ENCODE data around the gene FOXN3. TPM values are rescaled to one million over a fixed set of nuclear protein-coding genes. Genes with fewer than 3 reads are reported as not detected.

FOXN3 gene
- total RNA-seq, 6 experiments from 2014 or later = 31.9 to 43.4 (median 37.9) TPM

DNA sequence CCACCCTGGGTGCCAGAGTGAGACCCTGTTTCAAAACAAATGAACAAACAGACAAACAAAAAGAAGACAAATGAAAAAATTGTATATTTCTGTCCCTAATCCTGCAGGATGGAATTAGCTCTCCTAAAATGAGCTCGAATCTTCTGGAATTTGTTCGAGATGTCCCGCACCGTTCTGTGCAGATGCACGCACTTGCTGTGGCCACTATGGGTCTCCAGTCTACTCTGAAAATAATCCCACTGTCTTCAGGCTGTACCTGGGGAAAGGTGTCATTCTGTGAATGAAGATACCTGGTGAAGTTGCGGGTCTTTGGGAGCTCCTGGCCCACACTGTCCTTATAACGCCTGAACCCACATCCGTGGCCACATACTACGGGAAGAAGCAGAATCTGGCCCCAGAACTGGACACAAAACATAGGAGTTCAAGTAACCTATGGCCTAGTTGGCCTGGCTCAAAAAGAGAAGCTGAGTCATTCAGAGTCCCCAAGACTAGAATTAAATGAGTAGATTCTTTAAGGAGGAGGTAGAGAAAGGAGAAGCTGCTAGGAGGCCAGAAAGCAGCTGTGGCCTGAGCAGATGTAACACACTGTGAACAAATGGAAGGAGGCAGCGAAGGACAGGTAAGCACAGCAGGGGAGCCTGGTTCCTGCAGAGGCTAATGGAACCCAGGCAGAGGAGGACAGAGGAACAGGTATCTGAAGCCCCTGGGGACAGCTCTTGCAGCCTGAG is 108.6 kb downstream of the FOXN3 start:
- Mint-ChIP-seq H3K27ac (peak overlapping the region; percentile 46), H3K9me3 (no peaks in the 10 kb centered on the region), H3K36me3 (ENCODE audit: low read depth) (no peaks in the 10 kb centered on the region), H3K4me1 (ENCODE audit: low read depth) (peaks cover 48% of the 10 kb centered on the region), H3K27me3 (ENCODE audit: insufficient read depth) (peaks cover 1% of the 10 kb centered on the region; the same call in 1 of the 2 replicates), H3K4me3 (no peak overlapping the region; the same call in 1 of the 2 replicates)
- DNase-seq = peak; percentile 11
- TF ChIP-seq, protein P1, sequence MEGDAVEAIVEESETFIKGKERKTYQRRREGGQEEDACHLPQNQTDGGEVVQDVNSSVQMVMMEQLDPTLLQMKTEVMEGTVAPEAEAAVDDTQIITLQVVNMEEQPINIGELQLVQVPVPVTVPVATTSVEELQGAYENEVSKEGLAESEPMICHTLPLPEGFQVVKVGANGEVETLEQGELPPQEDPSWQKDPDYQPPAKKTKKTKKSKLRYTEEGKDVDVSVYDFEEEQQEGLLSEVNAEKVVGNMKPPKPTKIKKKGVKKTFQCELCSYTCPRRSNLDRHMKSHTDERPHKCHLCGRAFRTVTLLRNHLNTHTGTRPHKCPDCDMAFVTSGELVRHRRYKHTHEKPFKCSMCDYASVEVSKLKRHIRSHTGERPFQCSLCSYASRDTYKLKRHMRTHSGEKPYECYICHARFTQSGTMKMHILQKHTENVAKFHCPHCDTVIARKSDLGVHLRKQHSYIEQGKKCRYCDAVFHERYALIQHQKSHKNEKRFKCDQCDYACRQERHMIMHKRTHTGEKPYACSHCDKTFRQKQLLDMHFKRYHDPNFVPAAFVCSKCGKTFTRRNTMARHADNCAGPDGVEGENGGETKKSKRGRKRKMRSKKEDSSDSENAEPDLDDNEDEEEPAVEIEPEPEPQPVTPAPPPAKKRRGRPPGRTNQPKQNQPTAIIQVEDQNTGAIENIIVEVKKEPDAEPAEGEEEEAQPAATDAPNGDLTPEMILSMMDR (IDR thresholded peaks at IDR 0.05) = no peak

DNA sequence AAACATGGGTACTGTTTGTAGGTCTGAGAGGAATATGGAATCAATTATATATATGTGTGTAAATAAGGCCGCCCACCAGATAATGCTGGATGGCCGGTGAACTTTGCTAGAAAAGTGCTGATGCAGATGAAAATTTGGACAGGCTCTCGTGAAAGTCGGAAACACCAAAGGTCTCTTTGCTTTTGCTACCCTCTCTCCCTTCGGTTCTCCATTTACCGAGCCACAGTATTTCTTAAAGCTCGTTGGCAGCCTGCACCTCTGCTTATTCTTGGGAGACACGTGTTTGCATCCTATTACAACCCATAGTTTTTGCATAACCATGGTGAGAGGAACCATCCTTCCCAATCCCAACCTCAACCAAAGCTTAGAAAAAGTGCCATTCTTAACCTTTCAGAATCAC is 109.6 kb downstream of the FOXN3 start:
- Mint-ChIP-seq H3K36me3 (ENCODE audit: low read depth) (peaks cover 7% of the 10 kb centered on the region; the same call in 1 of the 2 replicates), H3K27me3 (ENCODE audit: insufficient read depth) (peaks cover 1% of the 10 kb centered on the region), H3K27ac (no peak overlapping the region; the same call in 1 of the 2 replicates), H3K4me3 (no peak overlapping the region), H3K4me1 (ENCODE audit: low read depth) (peaks cover 58% of the 10 kb centered on the region), H3K9me3 (no peaks in the 10 kb centered on the region)
- TF ChIP-seq, protein P1 (IDR thresholded peaks at IDR 0.05) = no peak
- DNase-seq = no peak

DNA sequence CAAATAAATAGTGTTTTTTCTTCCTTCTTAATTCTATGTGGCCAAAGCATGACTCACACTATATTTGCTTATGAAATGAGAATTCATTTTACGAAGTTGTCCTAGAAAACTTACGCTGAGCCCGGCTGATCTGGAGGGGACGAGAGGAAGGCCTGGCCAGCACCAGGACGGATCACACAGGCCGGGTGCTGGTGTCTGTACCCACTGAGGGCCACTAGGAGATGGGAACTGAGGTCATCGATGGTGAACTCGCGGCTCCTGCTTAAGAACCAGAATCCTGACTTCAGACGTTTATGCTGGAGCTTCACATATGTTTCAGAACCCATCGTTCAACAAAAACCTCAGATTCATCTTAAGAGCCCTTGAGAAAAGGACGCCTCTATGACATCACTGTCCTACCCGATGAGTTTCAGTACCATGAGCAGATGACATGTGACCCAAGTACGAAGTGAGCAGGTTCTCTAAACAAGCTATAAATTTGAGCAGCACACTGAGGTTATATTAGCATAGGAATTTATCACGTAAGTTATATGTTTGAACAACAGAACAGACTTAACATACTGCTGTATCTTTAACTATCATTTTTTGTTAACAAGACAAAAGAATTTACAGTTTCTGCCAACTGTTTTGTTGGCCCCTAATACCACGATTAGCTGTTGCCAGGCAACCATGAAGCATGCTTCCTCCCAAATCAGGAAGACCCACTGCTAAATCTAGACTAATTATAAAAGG is 111.9 kb downstream of the FOXN3 start:
- DNase-seq = peak; percentile 43
- peaks cover 11% of the 10 kb centered on the region for H3K36me3 Mint-ChIP-seq (ENCODE audit: low read depth)
- H3K27ac Mint-ChIP-seq = peak overlapping the region; percentile 99
- TF ChIP-seq, protein P1 (IDR thresholded peaks at IDR 0.05) = peak; percentile 23; the same call in 1 of the 2 replicates
- H3K4me1 Mint-ChIP-seq (ENCODE audit: low read depth) = peaks cover 66% of the 10 kb centered on the region
- no peaks in the 10 kb centered on the region for H3K9me3 Mint-ChIP-seq
- H3K27me3 Mint-ChIP-seq (ENCODE audit: insufficient read depth) = peaks cover 1% of the 10 kb centered on the region
- H3K4me3 Mint-ChIP-seq = peak overlapping the region; percentile 87

DNA sequence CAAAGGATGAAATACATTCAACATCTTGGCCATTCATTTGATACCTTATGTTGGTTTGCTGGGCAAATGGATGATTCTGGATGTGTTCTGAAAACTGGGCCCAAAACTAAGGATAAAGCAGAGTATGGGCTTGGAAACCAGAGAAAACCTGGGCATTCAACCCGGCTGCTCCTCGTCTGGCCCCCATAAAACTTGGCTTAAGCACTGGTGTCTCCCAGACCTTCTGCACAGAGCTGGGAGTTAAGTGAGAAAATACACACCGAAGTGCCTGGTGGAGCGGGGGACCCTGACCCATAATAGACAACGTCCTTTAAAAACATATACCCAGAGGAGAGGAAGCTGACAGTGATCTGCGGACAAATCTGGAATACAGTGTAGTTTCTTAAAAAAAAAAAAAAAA is 112.5 kb downstream of the FOXN3 start:
- H3K27me3 Mint-ChIP-seq (ENCODE audit: insufficient read depth) = peaks cover 1% of the 10 kb centered on the region

More for the DNA sequence above, 112.5 kb downstream of the FOXN3 start:
- Mint-ChIP-seq H3K4me1 (ENCODE audit: low read depth) (peaks cover 66% of the 10 kb centered on the region), H3K4me3 (peak overlapping the region; percentile 87), H3K36me3 (ENCODE audit: low read depth) (peaks cover 11% of the 10 kb centered on the region), H3K27ac (peak overlapping the region; percentile 99), H3K9me3 (no peaks in the 10 kb centered on the region)
- TF ChIP-seq, protein P1 (IDR thresholded peaks at IDR 0.05) = no peak
- DNase-seq = no peak

All from HFFc6 (cell line).